ENCODE results near the gene CLEC2L.

CLEC2L gene

DNA sequence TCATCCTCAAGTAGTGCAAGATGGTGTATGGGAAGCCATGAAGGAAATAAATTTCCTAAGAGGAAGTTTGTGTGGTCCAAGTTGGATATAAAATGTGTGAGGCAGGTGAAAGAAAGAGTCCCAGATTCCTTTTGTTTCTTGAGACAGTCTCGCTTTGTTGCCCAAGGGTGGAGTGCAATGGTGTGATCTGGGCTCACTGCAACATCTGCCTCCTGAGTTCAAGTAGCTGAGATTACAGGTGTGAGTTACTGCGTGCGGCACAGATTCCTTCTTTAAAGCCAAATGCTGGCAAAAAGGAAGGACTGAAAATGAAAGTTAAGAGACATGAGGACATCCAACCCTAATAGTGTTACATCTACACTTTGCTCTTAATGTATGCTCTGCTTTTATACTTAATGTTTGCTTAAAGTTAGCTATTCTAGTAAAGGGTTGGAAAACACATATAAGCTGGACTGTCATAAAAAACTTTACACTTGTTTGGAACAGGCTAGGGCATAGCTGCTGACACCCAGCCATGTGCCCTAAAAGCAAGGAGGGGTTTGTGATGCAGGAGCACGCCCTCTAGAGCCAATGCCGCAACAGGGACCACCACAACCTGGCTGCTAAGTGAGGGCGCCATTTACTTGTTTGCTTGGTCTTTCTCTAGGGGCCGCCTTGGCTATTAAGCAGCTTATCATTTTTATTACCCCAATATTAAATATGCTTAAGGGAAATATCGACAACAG lies 34.5 kb downstream of the CLEC2L start:
- no peak for DNase-seq (ENCODE audit: low spot score)

DNA sequence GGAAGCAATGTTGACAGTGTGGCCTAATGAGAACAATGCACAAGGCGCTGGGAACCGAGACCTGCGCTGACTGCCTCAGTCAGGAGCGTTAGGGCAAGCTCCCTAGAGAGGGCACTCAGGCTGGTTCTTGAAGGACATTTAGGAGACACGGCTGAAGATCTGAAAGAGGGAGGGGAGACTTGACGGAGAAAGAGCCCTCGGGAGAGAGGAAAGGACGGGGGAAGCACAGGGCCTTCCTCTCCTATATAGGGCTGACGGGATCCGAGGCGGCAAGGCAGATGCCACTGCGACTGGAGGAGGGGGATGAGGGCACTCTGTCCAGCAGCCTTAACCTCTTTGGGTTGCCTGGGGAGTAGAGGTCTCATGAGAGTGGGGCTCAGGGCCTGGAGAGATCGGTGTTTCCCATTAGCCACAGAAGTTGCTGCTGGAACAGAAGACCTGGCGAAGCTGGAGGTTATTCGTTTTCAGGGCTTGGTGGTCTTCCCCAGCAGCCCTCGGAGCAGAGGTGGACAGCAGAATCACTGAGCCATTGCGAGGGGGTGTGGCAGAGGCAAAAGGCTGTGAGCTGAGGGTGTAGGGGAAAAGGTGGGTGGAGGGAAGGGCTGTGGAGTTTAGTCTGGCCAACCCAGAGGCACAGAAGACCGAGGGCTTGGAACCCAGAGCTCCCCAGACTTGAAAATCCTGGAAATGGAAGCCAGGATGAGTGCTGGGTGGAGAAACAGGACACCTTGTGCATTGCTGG lies 36.0 kb downstream of the CLEC2L start:
- DNase-seq (ENCODE audit: low spot score): no peak

DNA sequence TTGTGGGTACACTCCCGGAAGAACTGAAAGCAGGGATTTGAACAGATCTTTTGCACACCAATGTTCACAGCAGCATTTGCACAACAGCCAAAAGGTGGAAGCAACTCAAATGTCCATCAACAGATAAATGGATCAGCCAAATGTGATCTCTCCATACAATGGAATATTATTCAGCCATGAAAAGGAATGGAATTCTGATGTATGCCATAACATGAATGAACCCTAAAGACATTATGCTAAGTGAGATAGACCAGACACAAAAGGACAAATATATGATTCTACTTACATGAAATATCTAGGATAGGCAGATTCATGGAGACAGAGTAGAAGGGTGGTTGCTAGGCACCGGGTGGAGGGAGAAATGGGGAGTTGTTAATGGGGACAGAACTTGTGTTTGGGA lies 36.7 kb downstream of the CLEC2L start:
- DNase-seq (ENCODE audit: low spot score): no peak

DNA sequence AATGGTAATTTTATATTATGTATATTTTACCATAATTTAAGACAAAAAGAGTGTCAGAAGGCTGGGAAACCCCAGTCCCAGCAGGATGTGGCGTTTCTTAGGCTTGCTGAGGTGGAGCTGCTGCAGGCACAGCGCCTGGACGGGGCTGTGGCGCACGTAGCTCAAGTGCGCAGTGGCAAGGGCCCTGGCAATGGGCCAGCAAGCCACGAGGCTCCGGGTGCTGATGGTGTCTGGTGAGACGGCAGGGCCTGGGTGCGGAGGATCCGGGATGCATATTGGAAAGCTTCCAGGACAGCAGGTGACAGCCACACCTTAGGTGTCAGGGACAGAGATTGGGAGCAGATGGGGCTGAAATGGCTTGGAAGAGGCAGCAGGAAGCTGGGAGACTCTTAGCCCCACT lies 37.2 kb downstream of the CLEC2L start:
- DNase-seq (ENCODE audit: low spot score): no peak

DNA sequence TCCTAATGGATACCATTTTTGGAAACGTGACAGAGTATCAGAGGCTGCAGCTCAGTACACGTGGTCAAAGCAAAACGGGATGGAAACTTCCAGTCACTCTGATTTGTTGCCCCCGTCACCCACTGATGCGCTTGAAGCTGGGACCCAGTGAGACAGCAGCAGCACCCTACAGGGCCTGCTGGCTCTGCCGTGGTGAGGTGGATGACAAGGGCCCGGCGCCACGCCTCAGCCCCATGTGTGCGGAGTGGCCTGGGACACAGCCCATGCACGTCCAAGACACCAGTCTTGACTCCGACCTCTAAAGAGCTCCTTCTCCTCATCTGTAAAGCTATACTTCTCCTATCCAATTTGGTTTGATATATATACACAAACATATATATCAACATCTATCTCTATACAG lies 39.0 kb downstream of the CLEC2L start:
- no peak for DNase-seq (ENCODE audit: low spot score)

DNA sequence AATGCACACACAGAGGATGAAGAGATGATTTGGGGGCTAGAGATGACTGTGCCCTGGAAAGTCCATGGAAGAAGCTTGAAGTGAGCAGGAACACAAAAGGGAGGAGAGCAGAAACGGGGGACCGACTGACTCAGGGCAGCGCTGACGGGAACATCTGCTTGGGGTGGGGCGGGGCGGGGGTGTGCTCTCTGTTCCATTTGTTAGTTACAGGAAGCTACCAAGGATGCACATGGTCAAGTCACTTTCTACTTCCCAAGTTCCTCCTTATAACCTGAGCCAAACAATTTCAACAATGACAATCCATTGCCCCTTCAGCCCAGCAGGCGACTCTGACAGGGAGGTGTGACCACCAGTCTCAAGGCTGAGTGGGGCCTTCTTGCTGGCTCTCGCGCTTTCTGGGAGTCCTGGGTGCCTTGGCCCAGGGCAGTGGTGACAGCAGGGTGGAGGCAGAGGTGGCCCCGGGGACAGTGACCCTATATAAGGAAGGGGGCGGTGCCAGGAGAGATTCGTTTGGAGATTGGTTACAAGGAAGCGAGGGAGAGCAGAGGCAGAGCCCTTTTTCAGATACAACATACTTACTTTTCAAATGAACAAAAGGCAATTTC lies 39.6 kb downstream of the CLEC2L start:
- DNase-seq (ENCODE audit: low spot score): no peak

DNA sequence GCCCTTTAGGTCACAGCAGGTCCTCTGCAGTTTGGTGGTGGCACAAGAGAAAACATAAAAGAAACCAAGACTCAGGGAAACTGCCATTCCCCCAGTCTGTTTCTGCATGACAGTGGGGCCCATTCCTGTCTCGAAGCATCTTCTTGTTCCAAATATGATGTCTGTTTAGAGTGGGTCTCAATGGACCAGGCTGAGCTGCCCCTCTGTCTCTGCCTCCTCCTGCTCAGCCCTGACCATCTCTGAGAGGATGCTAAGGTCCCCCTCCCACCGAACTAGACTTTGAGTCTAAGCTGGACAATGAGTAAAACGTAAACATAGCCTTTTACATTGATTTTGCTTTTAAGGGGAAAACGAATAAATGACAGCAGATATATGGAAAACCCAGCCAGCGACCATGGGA lies 40.4 kb downstream of the CLEC2L start:
- no peak for DNase-seq (ENCODE audit: low spot score)

DNA sequence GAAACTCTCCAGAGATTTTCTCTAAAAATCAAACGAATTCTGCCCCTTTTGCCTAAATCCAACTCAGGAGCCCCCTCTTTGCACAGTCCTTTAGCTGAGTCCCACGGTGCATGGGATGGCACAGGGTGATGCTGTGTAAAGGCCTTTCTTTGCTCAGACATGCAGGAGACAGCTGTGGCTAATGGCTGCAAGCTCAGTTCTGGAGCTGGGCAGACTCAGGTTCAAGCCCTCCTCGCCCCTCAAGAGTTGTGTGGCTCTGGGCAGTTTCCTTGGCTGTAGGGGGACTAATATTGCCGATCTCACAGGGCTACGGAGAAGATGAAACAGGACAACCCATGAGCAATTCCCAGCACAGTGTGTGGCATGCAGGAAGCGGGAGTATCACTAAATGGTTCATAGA lies 42.6 kb downstream of the CLEC2L start:
- no peak for DNase-seq (ENCODE audit: low spot score)

DNA sequence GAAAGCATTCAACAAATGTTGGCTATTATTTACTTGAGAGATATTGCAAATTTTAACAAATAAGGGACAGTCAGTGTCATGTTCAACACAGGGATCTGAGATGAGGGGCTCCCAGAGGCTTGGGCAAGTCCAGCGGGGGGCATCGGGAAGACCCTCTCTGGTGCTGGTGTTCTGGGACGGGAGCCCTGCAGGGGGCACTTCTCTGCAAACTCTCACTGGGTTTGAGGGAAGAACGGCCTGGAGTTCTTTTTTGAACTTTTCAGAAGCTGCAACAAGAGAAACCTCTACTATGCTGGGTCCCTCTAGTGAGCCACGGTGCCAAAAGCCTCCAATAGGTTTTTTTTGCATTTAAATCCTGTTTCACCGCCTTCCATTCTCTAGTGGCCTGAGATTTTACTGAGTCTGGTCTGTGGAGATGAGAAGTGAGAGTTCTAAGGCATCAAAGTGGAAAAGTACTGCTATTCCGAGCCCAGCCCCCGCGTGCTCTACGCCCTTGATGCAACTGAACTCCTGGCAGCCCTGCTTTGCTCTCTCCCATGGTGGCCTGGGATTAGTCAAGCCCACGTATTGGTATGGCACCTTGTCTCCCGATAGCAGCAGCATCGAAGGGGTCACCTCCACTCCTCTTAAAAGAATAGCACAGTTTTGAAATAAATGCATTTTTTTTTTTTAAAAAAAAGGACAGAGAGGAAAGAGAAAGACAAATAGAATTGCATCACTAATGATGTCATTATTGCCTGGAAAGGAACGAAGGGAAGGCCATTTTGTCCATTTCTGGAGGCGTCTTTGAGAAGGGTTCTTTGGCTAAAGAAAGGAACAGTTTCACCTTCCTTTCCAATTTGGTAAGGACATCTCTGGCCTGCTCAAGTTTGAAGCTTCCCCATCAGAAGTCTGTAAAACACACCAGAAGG lies 43.5 kb downstream of the CLEC2L start:
- no peak for DNase-seq (ENCODE audit: low spot score)

DNA sequence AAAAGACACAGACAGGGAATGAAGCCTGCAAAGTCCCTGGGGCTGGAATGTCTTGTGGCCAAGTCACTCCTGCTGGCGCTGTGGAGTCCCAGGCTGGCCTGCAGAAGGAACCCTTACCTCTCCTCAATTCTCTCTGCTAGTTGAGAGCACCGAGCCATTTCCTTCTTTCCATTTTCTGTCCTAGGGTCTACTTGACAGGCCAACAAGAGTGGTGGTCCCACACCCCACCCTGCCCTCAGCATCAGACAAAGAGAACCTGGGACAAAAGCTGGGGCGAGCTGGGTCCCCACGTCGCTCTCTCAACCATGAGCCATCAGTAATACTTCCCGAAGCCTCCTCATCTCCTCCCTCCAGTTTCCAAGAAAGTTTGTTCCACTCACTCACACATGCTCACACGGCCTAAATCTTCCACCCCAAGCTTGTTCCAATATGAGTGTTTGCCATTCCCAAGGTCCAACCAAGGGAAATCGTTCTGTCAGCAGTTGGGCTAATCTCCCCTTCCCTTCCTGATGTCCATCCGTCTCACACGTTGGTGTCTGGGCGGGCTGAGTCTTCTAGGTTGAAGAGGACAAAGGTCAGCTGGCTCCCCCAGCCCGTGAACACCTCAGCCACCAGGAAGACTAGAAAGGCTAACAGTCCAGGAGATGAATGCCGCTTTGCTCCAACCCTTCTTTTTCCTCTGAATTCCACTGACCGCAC lies 44.3 kb downstream of the CLEC2L start:
- no peak for DNase-seq (ENCODE audit: low spot score)

DNA sequence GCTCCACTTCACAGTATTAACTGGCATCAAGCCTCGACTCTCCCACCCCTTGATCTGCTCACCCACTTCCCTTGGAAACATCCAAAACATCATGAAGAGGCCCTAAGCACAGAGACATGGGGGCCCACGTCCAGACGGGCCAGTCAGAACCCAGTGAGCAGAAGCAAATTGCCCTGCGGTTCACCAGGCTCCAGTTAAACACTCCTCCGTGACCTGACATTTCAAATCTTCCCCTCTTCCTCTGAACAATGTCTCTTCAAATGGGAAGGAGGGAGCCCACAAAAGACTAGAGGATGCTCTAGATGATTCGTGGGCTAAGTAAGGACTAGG lies 44.8 kb downstream of the CLEC2L start:
- no peak for DNase-seq (ENCODE audit: low spot score)

DNA sequence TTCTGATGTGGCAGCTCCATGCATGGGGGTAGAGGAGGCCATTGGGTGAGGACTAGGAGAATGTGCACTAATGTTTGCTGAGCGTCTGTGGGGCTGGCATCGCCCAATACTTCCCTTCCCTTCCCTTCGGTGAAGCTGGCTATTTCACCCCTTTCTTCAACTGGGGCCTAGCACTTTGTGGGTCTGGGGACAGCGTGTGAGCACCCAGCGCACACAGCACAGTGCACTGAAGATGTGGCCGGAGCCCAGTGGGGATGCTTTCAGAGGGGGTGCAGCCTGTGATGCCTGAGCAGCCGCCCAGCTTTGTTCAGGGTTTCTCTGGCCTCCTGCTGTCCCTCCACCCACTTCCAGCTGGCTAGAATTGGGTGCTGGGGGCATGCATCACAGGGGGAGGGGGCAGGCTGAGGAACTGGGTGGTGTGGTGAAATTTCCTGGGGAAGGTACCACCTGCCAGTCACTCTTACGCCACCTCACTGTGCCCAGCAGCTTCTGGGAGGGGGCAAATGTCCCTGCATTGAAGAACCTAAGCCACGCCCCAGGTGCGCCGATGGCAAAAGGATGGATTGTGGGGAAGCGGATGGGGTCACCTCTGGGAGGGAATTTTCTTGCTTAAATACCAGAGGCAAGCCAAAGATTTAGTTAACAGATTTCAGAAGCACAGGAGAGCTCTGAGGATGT lies 45.5 kb downstream of the CLEC2L start:
- DNase-seq (ENCODE audit: low spot score): no peak

DNA sequence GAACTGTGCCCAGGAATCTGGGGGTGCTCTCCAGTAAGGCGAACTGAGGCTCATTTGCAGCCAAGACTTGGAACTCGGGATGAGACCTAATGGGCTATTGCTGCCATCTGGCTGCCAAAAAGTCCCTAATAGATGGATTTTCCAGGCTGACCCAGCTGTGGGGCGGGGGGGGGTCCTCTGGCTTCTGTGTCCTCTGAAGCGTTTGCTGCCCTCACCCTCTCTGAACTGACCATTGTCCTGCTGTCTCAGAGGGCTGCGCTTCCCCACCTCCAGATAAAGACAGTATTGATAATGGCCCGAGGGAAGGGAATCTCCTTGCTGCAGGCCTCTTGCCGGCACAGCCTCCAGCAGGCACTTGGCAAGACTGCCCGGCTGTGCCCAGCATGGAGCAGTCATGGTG lies 46.6 kb downstream of the CLEC2L start:
- no peak for DNase-seq (ENCODE audit: low spot score)

DNA sequence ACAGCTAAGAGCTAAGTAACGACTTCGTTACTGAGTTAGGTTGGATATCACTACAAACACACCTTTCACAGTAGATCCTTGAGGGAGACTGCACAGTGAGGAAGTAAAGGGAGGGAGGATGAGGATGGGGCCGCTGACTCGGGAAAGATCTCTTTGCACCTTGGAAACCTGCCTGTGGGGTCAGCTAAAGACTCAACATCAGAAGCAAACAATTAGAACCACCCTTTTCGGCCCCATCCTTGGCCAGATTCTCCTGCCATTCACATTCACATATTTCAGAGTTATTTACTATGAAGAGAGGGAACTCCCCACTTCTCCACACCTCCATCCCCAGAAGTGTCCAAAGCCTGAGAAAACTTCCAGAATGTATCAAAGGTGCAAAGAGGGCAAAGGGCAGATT lies 47.1 kb downstream of the CLEC2L start:
- no peak for DNase-seq (ENCODE audit: low spot score)

DNA sequence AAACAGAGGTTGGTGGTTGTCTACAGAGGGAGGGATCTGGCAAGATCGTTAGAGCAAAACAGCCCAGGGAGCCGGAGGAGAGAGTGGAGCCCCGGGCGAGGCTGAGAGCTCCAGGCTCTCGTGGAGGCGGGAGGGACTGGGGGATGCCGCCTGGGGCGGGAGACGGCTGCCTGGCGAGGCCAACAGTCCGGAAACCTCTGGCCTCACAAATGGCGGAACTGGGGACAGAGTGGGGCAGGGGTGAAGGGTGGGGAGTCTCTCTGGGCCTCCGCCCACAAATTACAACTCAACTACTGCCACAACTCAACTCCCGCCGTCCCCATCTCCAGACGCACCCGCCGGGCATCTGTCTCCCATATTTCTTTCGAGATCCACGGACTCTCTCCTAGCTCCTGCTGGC lies 47.7 kb downstream of the CLEC2L start:
- DNase-seq (ENCODE audit: low spot score): no peak

DNA sequence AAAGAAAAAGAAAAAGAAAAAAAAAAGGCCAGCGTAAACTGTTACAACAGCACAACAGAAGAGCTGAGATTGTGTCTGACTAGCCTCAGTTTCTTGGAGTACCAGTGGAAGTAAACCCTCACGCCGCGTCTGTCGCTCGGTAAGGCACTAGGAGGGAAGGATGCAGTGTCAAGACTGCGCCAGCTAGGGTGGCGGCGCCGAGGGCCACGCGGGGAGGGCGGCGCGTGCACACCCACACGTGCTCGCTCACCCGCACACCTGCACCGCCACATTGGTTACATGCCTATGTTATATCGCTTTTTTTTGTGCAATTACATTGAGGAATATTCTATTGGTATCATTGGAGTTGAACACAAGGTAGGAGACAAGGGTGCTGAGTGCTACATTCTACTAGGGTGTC lies 48.2 kb downstream of the CLEC2L start:
- DNase-seq (ENCODE audit: low spot score): no peak

DNA sequence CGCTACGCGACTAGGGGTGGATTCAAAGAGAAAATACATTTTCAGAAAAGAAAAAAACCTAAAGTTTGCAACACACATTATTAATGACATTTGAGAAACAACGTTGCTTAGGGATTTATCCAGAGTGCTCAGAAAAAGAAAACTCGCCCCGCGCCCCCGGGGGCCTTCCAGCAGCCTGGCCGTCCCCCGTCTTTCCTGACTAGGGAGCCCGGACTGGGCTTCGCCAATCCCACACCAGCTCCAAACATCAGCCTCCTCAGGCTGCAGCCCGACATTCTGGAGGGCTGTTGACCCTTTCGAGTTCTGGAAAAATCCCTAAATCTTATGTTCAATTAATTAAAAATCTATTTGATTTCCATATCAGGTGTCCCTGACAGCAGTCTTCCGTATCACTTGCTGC lies 48.6 kb downstream of the CLEC2L start:
- no peak for DNase-seq (ENCODE audit: low spot score)

DNA sequence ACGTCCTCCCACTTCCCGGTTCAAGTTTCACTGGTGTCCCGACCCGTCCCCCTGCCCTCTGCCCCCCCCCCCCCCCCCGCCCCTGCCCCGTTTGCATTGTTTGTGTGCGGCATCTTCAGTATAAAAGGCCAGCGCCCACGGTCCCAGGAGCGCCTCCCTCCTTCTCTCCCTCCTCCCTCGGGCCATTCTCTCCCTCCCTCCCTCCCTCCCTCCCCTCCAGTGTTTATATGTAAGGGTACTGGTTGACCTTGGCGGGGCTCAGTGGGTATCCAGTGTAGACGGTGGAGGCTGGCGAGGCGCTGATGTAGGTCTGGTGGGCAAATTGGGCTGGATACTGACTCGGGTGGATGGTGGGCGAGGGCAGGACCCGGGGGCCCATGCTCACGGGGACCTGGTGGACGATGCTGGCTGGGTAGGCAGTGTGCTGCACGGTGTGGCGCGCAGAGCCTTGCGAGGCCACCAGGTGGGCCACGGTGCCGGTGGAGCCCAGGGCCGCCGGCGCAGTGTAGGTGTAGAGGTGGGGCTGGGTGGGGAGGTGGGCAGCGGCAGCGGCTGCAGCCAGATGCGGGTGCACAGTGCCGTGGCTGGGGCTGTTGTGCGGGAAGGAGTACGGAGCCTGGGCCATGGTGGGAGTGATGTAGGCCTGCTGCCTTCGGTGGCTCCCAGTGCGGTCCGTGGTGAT lies 49.4 kb downstream of the CLEC2L start:
- DNase-seq (ENCODE audit: low spot score): no peak

DNA sequence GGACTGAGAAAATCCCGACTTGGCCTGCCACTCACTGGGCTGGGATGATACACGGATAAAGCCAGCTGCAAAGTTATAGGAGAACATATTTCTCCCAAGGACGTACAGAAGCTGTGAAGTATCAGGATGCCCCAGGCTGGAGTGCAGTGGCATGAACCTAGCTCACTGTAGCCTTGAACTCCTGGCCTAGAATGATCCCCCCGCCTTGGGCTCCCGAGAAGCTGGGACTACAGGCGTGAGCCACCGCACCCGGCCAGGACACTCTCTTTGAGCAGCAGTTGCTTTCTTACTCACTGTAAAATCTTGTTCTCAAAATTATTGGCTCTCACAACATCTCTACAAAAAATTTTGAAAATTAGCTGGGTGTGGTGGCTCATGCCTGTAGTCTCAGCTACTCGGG lies 50.4 kb downstream of the CLEC2L start:
- DNase-seq (ENCODE audit: low spot score): no peak

DNA sequence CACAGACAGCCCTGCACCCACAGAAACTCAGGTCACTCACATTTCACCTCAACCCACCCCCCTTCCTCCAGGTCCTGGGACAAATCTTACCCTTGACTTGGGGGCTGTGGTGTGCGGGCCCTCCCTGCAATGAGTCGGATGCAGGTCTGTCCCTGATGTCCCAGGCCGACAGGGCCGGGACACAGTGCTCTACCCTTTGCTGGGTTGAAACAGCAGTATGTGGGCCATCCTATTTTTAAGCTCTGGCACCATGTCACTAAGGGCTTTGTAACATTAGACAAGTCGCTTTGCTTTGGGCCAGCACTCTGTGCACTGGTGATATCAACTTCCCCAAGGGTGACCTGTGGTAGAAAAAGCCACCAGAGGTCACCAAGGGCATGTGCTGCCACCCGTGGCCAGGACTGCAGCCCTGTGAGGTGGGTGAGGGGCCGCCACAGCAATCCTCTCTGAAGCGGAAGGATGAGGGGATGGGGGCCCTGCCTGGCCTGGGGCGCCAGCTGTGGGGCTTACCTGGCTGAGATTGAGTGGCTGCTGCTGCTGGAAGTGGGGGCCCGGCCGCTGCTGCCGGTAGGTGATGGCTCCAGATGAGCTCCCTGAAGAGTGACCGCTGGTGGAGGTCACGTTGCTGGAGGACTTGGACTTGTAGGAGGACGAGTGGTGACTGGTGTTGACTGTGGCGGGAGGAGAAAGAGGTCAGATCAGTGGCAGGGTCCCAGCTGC lies 51.3 kb downstream of the CLEC2L start:
- DNase-seq (ENCODE audit: low spot score): no peak

Measured in hematopoietic multipotent progenitor cell treated with erythropoietin and hydrocortisone succinate and interleukin-3 and kit ligand, for 17 days (in vitro differentiated cells).